ENCODE results near the gene ADARB2. TPM values are rescaled to one million over a fixed set of nuclear protein-coding genes. Genes with fewer than 3 reads are reported as not detected.

ADARB2 gene
- total and polyA plus RNA-seq, 2 donors (not counting 1 experiment from before 2014, with no cell fraction given), result not detected

DNA sequence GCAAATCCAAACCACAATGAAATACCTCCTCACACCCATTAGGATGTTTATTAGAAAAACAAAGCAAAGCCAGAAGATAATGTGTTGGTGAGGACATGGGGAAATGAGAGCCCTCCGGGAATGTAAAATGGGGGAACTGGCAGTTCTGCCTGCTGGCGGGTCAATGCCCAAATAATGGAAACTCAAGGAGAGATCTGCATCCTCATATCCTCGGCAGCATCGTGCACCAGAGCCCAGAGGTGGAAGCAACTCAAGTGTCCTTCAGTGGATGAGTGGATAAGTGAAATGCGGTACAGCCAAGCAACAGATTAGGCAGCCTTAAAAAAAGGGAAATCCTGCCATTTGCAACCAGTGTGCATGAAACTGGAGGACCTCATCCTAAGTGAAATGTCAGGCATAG is 356.0 kb downstream of the ADARB2 start:
- no peak for DNase-seq (ENCODE audit: low read depth in 2 of 2)
- Histone ChIP-seq H3K27me3 (ENCODE audit: control insufficient read depth, insufficient read depth, low read length) (no peaks in the 10 kb centered on the region), H3K36me3 (ENCODE audit: control insufficient read depth, insufficient read depth, low read length) (no peaks in the 10 kb centered on the region), H3K27ac (ENCODE audit: insufficient read depth, low read length) (no peak overlapping the region), H3K4me3 (replicated peaks in 1 of 4; ENCODE audit: control extremely low read depth in 1 of 4, insufficient read depth in 1 of 4, low read depth in 3 of 4, low read length in 4 of 4) (no peak overlapping the region), H2AFZ (ENCODE audit: low read length) (no peak overlapping the region), H4K20me1 (ENCODE audit: control insufficient read depth, extremely low read depth, insufficient read depth, low read length) (no peaks in the 10 kb centered on the region), H3K9ac (ENCODE audit: insufficient read depth, low read length) (no peak overlapping the region), H3K4me1 (ENCODE audit: control insufficient read depth, extremely low read depth, insufficient read depth, low read length) (no peaks in the 10 kb centered on the region), H3K79me2 (ENCODE audit: control insufficient read depth, insufficient read depth, low read length) (no peaks in the 10 kb centered on the region), H3K9me3 (ENCODE audit: control insufficient read depth, insufficient read depth, low read depth, low read length) (no peaks in the 10 kb centered on the region), H3K4me2 (ENCODE audit: extremely low read depth, insufficient read depth, low read length) (no peak overlapping the region)
- TF ChIP-seq, protein P1, sequence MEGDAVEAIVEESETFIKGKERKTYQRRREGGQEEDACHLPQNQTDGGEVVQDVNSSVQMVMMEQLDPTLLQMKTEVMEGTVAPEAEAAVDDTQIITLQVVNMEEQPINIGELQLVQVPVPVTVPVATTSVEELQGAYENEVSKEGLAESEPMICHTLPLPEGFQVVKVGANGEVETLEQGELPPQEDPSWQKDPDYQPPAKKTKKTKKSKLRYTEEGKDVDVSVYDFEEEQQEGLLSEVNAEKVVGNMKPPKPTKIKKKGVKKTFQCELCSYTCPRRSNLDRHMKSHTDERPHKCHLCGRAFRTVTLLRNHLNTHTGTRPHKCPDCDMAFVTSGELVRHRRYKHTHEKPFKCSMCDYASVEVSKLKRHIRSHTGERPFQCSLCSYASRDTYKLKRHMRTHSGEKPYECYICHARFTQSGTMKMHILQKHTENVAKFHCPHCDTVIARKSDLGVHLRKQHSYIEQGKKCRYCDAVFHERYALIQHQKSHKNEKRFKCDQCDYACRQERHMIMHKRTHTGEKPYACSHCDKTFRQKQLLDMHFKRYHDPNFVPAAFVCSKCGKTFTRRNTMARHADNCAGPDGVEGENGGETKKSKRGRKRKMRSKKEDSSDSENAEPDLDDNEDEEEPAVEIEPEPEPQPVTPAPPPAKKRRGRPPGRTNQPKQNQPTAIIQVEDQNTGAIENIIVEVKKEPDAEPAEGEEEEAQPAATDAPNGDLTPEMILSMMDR (conservative IDR thresholded peaks at IDR 0.05 in 1 of 2, IDR thresholded peaks at IDR 0.05 in 1 of 2; ENCODE audit: low read depth in 1 of 2, low read length in 2 of 2), result no peak

DNA sequence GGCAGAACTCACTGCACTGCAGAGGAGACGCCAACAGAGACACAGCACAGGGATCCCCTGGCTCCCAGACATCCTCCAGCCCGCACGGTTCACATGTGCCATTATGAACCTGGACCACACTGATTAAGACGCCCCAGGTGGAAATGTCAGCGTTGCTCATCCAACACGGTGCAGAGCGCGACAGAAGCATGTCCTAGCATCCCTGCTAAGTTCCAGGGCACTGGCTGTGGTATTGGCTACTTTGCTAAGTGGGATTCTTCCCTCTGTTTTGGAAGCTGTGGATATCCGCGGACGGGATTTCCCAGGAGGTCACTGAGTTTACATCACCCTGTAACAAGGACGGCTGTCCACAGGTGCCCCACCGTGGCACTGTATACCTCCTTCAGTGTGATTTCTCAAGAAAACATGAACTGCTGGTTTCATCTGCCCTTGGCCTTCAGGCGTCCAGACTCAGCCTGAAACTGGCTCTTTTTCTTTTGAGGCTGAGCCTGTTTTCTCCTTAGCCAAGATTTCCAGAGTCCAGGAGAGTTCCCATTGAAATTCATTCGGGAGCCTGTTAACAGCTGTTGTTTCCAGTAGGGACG is 357.1 kb downstream of the ADARB2 start:
- no peak overlapping the region for H3K9ac ChIP-seq (ENCODE audit: insufficient read depth, low read length)
- no peak overlapping the region for H3K27ac ChIP-seq (ENCODE audit: insufficient read depth, low read length)
- DNase-seq (ENCODE audit: low read depth in 2 of 2), result no peak
- H3K4me2 ChIP-seq (ENCODE audit: extremely low read depth, insufficient read depth, low read length), result no peak overlapping the region
- H3K27me3 ChIP-seq (ENCODE audit: control insufficient read depth, insufficient read depth, low read length), result no peaks in the 10 kb centered on the region
- H3K79me2 ChIP-seq (ENCODE audit: control insufficient read depth, insufficient read depth, low read length), result no peaks in the 10 kb centered on the region
- peaks cover 1% of the 10 kb centered on the region for H3K9me3 ChIP-seq (ENCODE audit: control insufficient read depth, insufficient read depth, low read depth, low read length)
- no peak overlapping the region for H2AFZ ChIP-seq (ENCODE audit: low read length)
- H3K4me3 ChIP-seq (replicated peaks in 1 of 4; ENCODE audit: control extremely low read depth in 1 of 4, insufficient read depth in 1 of 4, low read depth in 3 of 4, low read length in 4 of 4), result no peak overlapping the region
- H3K36me3 ChIP-seq (ENCODE audit: control insufficient read depth, insufficient read depth, low read length), result no peaks in the 10 kb centered on the region
- no peak for TF ChIP-seq EZH2 (IDR thresholded peaks at IDR 0.05; ENCODE audit: low read length, missing control alignments)
- TF ChIP-seq, protein P1 (conservative IDR thresholded peaks at IDR 0.05 in 1 of 2, IDR thresholded peaks at IDR 0.05 in 1 of 2; ENCODE audit: low read depth in 1 of 2, low read length in 2 of 2), result no peak
- no peaks in the 10 kb centered on the region for H3K4me1 ChIP-seq (ENCODE audit: control insufficient read depth, extremely low read depth, insufficient read depth, low read length)
- H4K20me1 ChIP-seq (ENCODE audit: control insufficient read depth, extremely low read depth, insufficient read depth, low read length), result no peaks in the 10 kb centered on the region

DNA sequence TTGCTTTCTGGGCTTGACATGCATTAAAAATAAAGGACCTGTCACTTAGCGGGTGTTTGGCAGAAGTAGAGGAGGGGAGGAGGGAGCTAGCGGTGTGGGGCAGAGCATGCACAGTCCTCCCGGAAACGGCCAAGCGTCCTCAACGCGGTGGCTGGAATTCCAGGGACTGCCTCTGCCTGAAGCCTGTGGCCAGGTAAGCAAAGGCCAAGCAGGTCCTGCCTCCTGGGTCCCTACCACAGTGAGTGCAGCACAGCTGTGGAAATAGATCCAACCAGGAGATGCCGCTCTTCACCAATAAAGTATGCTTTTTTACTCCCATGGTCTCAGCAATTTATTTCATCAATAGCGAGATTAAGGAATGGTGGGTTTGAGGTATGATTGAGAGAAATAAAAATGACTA is 357.7 kb downstream of the ADARB2 start:
- Histone ChIP-seq H4K20me1 (ENCODE audit: control insufficient read depth, extremely low read depth, insufficient read depth, low read length) (no peaks in the 10 kb centered on the region), H3K9me3 (ENCODE audit: control insufficient read depth, insufficient read depth, low read depth, low read length) (peaks cover 1% of the 10 kb centered on the region), H3K27ac (ENCODE audit: insufficient read depth, low read length) (no peak overlapping the region)

More for the DNA sequence above, 357.7 kb downstream of the ADARB2 start:
- H3K9ac ChIP-seq (ENCODE audit: insufficient read depth, low read length), result no peak overlapping the region
- no peak overlapping the region for H2AFZ ChIP-seq (ENCODE audit: low read length)
- no peaks in the 10 kb centered on the region for H3K27me3 ChIP-seq (ENCODE audit: control insufficient read depth, insufficient read depth, low read length)
- H3K79me2 ChIP-seq (ENCODE audit: control insufficient read depth, insufficient read depth, low read length), result no peaks in the 10 kb centered on the region
- H3K4me3 ChIP-seq (replicated peaks in 1 of 4; ENCODE audit: control extremely low read depth in 1 of 4, insufficient read depth in 1 of 4, low read depth in 3 of 4, low read length in 4 of 4), result no peak overlapping the region
- H3K4me2 ChIP-seq (ENCODE audit: extremely low read depth, insufficient read depth, low read length), result no peak overlapping the region
- H3K36me3 ChIP-seq (ENCODE audit: control insufficient read depth, insufficient read depth, low read length), result no peaks in the 10 kb centered on the region
- DNase-seq (ENCODE audit: low read depth in 2 of 2), result no peak
- H3K4me1 ChIP-seq (ENCODE audit: control insufficient read depth, extremely low read depth, insufficient read depth, low read length), result no peaks in the 10 kb centered on the region
- TF ChIP-seq EZH2 (IDR thresholded peaks at IDR 0.05; ENCODE audit: low read length, missing control alignments), result no peak
- TF ChIP-seq, protein P1 (conservative IDR thresholded peaks at IDR 0.05 in 1 of 2, IDR thresholded peaks at IDR 0.05 in 1 of 2; ENCODE audit: low read depth in 1 of 2, low read length in 2 of 2), result no peak
